NT2/D1 (cell line): ENCODE measurements around the gene CDH4.

Experiments used
- YY1 ChIP-seq: IDR thresholded peaks from 2 replicates; pipeline ENCODE4 v1.6.1; 2011; ENCODE audit not compliant: insufficient read length, insufficient read depth
- ZNF274 ChIP-seq: IDR thresholded peaks from 2 replicates; pipeline ENCODE4 v1.6.1; 2011; ENCODE audit warnings: mild to moderate bottlenecking, low read depth, low read length

DNA sequence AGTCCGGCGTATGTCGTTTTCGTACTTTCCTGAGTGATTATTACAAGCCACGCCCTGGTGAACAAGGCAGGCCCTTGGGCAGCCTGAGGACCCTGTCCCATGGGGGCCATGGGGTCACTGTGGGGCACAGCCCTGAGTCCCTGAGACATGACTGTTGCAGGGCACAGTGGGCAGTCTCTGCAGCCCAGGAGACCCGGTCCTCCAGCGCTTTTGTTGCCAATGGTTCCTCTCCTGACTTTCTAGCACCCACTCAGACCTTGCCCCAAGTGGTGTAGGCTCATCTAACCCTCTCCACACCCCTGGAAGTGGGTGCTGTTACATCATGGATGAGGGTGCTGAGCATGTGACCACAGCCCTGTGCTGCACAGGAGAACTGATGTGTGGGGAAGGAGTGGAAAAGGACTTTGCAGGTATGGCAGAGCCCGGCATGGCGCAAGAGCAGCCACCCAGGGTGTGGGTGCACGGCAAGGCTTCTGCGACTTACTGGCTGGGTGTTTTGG is 494.1 kb downstream of the CDH4 start:
- TF ChIP-seq ZNF274, result no peak
- TF ChIP-seq YY1, result no peak
